ENCODE measurements around the gene OOSP4B. TPM values are rescaled to one million over a fixed set of nuclear protein-coding genes. Genes with fewer than 3 reads are reported as not detected.
"Not testable (repeated sequence)": the region's sequence is repeated elsewhere in the genome, so short reads cannot be mapped to it uniquely, and the experiment has no call there.

Gene OOSP4B
- polyA plus RNA-seq, 2 of the 4 experiments (the other 2 are of a cell fraction) = not detected

DNA sequence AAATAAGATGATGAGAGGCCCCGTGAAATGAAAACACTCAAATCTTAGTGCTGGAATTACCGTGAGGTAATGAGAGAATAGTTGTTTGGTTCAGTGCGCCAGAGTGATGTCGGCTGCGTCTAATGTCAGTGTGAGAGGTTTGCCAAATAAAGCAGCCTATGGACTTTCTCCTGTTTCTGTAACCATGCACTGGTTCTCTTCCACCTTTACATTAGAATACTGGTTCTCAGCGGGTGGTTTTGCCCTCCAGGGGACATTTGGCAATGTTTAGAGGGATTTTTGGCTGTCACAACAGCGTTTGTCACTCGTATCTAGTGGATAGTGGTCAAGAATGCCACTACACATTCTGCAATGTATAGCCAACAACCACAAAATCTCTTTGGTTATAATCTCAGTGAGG, 1.1 kb downstream of the OOSP4B start:
- Histone ChIP-seq H3K4me3 (no peak overlapping the region), H3K27ac (no peak overlapping the region), H3K4me1 (no peaks in the 10 kb centered on the region), H3K9me3 (no peaks in the 10 kb centered on the region), H3K4me2 (no peak overlapping the region)
- ChIA-PET CTCF (no interaction called here), POLR2A (no interaction called here)
- TF ChIP-seq RNF2 (IDR thresholded peaks at IDR 0.05; ENCODE audit: borderline replicate concordance, low read depth) (no peak), RAD21 (conservative IDR thresholded peaks at IDR 0.05 in 1 of 2, IDR thresholded peaks at IDR 0.05 in 1 of 2) (no peak), SMC3 (IDR thresholded peaks at IDR 0.05) (no peak), ZFP36 (IDR thresholded peaks at IDR 0.05; ENCODE audit: borderline replicate concordance, partially characterized antibody) (no peak), PHF8 (IDR thresholded peaks at IDR 0.05; ENCODE audit: borderline replicate concordance, low read depth) (no peak)
- TF ChIP-seq, protein P1, sequence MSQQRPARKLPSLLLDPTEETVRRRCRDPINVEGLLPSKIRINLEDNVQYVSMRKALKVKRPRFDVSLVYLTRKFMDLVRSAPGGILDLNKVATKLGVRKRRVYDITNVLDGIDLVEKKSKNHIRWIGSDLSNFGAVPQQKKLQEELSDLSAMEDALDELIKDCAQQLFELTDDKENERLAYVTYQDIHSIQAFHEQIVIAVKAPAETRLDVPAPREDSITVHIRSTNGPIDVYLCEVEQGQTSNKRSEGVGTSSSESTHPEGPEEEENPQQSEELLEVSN (IDR thresholded peaks at IDR 0.05; ENCODE audit: borderline replicate concordance, low read depth) = no peak
- WGBS (ENCODE audit: missing lambda C conversion rate) = 10% methylated on average over 8 of the region's 8 CpGs
- ATAC-seq (no peak), FAIRE-seq (no peak), DNase-seq (ENCODE audit: low read depth in 1 of 2, low spot score in 1 of 2) (no peak)

DNA sequence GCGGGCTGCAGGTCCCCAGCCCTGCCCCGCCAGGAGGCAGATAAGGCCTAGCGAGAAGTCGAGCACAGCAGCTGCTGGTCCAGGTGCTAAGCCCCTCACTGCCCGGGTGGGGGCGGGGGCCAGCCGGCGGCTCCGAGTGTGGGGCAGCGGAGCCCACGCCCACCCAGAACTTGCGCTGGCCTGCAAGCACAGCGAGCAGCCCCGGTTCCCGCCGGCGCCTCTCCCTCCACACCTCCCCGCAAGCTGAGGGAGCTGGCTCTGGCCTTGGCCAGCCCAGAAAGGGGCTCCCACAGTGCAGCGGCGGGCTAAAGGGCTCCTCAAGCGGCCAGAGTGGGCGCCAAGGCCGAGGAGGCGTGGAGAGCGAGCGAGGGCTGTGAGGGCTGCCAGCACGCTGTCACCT, 3.4 kb downstream of the OOSP4B start:
- ATAC-seq = not testable (repeated sequence)

GRCh38 chr11:60029015-60029632, 12.1 kb downstream of the OOSP4B start:
- ChIA-PET POLR2A (no interaction called here), CTCF (no interaction called here)
- no peak overlapping the region for H3K4me3 ChIP-seq
- DNase-seq (ENCODE audit: low read depth in 1 of 2, low spot score in 1 of 2) (no peak), ATAC-seq (no peak), FAIRE-seq (no peak)
- no peak overlapping the region for H3K27ac ChIP-seq
- no peaks in the 10 kb centered on the region for H3K9me3 ChIP-seq
- no peaks in the 10 kb centered on the region for H3K4me1 ChIP-seq
- no peak overlapping the region for H3K4me2 ChIP-seq
- TF ChIP-seq HDAC2 (IDR thresholded peaks at IDR 0.05) (no peak), MAZ (IDR thresholded peaks at IDR 0.05; ENCODE audit: borderline replicate concordance, low read depth, low read length) (no peak), ZSCAN20 (CRISPR knock-in tag; IDR thresholded peaks at IDR 0.05) (no peak), JUNB (IDR thresholded peaks at IDR 0.05) (no peak), CBX8 (IDR thresholded peaks at IDR 0.05) (no peak), RAD21 (conservative IDR thresholded peaks at IDR 0.05 in 1 of 2, IDR thresholded peaks at IDR 0.05 in 1 of 2) (no peak), BCL3 (IDR thresholded peaks at IDR 0.05) (no peak), ESRRA (IDR thresholded peaks at IDR 0.05; ENCODE audit: borderline replicate concordance, low read length) (no peak), GATA3 (IDR thresholded peaks at IDR 0.05; ENCODE audit: borderline replicate concordance) (no peak), EHMT2 (IDR thresholded peaks at IDR 0.05; ENCODE audit: low read depth) (no peak)
- TF ChIP-seq, protein P2, sequence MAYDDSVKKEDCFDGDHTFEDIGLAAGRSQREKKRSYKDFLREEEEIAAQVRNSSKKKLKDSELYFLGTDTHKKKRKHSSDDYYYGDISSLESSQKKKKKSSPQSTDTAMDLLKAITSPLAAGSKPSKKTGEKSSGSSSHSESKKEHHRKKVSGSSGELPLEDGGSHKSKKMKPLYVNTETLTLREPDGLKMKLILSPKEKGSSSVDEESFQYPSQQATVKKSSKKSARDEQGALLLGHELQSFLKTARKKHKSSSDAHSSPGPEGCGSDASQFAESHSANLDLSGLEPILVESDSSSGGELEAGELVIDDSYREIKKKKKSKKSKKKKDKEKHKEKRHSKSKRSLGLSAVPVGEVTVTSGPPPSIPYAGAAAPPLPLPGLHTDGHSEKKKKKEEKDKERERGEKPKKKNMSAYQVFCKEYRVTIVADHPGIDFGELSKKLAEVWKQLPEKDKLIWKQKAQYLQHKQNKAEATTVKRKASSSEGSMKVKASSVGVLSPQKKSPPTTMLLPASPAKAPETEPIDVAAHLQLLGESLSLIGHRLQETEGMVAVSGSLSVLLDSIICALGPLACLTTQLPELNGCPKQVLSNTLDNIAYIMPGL (CRISPR knock-in tag; IDR thresholded peaks at IDR 0.05; ENCODE audit: borderline replicate concordance) = no peak
- TF ChIP-seq, protein P1 (IDR thresholded peaks at IDR 0.05; ENCODE audit: borderline replicate concordance, low read depth) = no peak
- WGBS (ENCODE audit: missing lambda C conversion rate) = 9% methylated on average over 3 of the region's 3 CpGs

More for the DNA sequence above, 3.4 kb downstream of the OOSP4B start:
- H3K4me1 ChIP-seq; CTCF ChIA-PET; H3K27ac ChIP-seq; H3K4me3 ChIP-seq; POLR2A ChIA-PET; H3K9me3 ChIP-seq; H3K4me2 ChIP-seq; DNase-seq (ENCODE audit: low read depth in 1 of 2, low spot score in 1 of 2); FAIRE-seq: not testable (repeated sequence)
- WGBS (ENCODE audit: missing lambda C conversion rate) = 44% methylated on average over 18 of the region's 27 CpGs
